Testis (tissue), 2 donors: ENCODE measurements around the gene SYNM.

Experiments
- CTCF ChIP-seq, 3 experiments: fragments of 450-650 bp in 2 of 3; fragments of 200-600 bp in 1 of 3; sonication (generic) in 1 of 3; IDR thresholded peaks; one replicate each; pipeline ENCODE4 v1.5.1; 2016 to 2019; ENCODE audit warnings: antibody characterized with exemption in 3 of 3, mild to moderate bottlenecking in 2 of 3, moderate library complexity in 1 of 3
- POLR2A ChIP-seq: fragments of 450-650 bp; IDR thresholded peaks from one replicate; pipeline ENCODE4 v1.6.1; 2017; ENCODE audit warnings: antibody characterized with exemption, mild to moderate bottlenecking, moderate library complexity

GRCh38 chr15:99137877-99138276 lies 33.0 kb downstream of the SYNM start:
- no peak for TF ChIP-seq CTCF (IDR thresholded peaks at IDR 0.05)
- no peak for TF ChIP-seq POLR2A
